ENCODE data around the gene RNF169. TPM values are rescaled to one million over a fixed set of nuclear protein-coding genes. Genes with fewer than 3 reads are reported as not detected.

Gene RNF169
- total RNA-seq, 4 donors from 2014 or later: 18.8 to 26.4 (median 21.2) TPM

DNA sequence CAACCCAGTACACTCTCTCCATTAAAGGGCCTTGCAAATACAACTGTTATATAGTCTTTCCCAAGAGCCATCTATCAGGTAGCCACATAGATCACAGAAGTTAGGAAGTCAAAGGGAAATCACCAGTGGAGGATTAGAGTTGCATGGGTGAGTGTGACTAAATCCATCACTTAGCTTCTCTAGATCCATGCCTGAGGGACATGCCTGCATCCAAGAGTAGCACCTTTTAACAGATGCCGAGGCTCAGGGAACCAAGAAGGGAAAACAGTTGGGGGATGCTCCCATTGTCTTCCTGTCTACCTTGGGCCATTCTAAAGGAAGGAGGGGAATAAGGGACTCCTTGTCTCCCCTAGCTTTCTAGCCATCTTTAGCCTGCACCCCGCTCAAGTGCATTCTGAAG, 122.4 kb downstream of the RNF169 start:
- Histone ChIP-seq H3K4me1 (no peaks in the 10 kb centered on the region), H3K4me3 (no peak overlapping the region), H3K36me3 (peaks cover 71% of the 10 kb centered on the region), H3K27me3 (no peaks in the 10 kb centered on the region), H3K27ac (no peak overlapping the region), H3K9me3 (peaks cover 69% of the 10 kb centered on the region)
- WGBS: 95% methylated on average over 2 of the region's 2 CpGs
- no peak for DNase-seq (ENCODE audit: low spot score in 2 of 2)
- TF ChIP-seq POLR2AphosphoS5 (IDR thresholded peaks at IDR 0.05) (no peak), CTCF (IDR thresholded peaks at IDR 0.05) (no peak), POLR2A (IDR thresholded peaks at IDR 0.05) (no peak), EP300 (IDR thresholded peaks at IDR 0.05) (no peak)

DNA sequence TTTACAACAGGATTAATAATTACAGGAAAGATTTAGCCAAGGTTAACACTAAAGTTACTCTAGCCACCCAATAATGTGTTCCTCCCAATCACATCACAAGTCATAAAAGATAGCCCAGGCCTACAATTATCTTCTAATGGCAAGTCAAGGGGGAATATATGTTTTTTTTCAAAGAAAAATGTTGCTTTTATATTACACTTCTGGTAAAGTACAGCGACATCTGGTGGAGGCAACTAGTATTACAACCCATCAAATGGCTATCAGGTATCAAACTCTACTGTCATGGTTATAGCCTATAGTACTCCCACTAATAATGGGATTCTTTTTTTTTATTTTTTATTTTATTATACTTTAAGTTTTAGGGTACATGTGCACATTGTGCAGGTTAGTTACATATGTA, 128.5 kb downstream of the RNF169 start:
- 46% methylated on average over 1 of the region's 1 CpG for WGBS
- H3K9me3 ChIP-seq: peaks cover 17% of the 10 kb centered on the region
- no peaks in the 10 kb centered on the region for H3K27me3 ChIP-seq

More for the DNA sequence above, 128.5 kb downstream of the RNF169 start:
- Histone ChIP-seq H3K27ac (no peak overlapping the region), H3K4me3 (no peak overlapping the region), H3K36me3 (peaks cover 48% of the 10 kb centered on the region), H3K4me1 (no peaks in the 10 kb centered on the region)
- DNase-seq (ENCODE audit: low spot score in 2 of 2): no peak
- TF ChIP-seq POLR2A (IDR thresholded peaks at IDR 0.05) (no peak), POLR2AphosphoS5 (IDR thresholded peaks at IDR 0.05) (no peak), CTCF (IDR thresholded peaks at IDR 0.05) (no peak), EP300 (IDR thresholded peaks at IDR 0.05) (no peak)

Other genes with a start within 250 kb of the RNF169 start
- gene POLD3, start 156.3 kb upstream of the RNF169 start, total RNA-seq: 10 to 100 TPM; 10.9 to 26.6 (median 14.7) TPM
- gene CHRDL2, start 17.4 kb upstream of the RNF169 start, total RNA-seq: not detected
- 10 to 100 TPM; 10.5 to 17.4 (median 13.7) TPM for gene XRRA1, start 200.2 kb downstream of the RNF169 start, total RNA-seq
- 10 to 100 TPM; 16.3 to 34.5 (median 20.1) TPM for gene SPCS2, start 200.4 kb downstream of the RNF169 start, total RNA-seq
- gene NEU3, start 240.1 kb downstream of the RNF169 start, total RNA-seq: 10 to 100 TPM in 3 of 4 donors, 1 to 10 TPM in 1; 8.0 to 19.4 (median 12.6) TPM

All from suprapubic skin (tissue), 4 donors.